COLO829 (cell line): Measurements from ENCODE around the gene SUSD1.

ENCODE experiments used
- DNase-seq: peaks from one replicate; pipeline ENCODE4 v3.0.0; 2012; ENCODE audit warnings: low spot score

SUSD1 gene

GRCh38 chr9:112041536-112042243, 133.4 kb downstream of the SUSD1 start:
- DNase-seq = no peak

GRCh38 chr9:112041199-112041535, 133.9 kb downstream of the SUSD1 start:
- no peak for DNase-seq

GRCh38 chr9:112038017-112038408, 137.1 kb downstream of the SUSD1 start:
- no peak for DNase-seq

- no peak for DNase-seq
Measured at GRCh38 chr9:112037281-112038016, 137.6 kb downstream of the SUSD1 start.

- no peak for DNase-seq
Measured at GRCh38 chr9:112035166-112035826, 139.8 kb downstream of the SUSD1 start.

- no peak for DNase-seq
Measured at GRCh38 chr9:112034216-112034611, 140.9 kb downstream of the SUSD1 start.

GRCh38 chr9:112033237-112034215, 141.6 kb downstream of the SUSD1 start:
- no peak for DNase-seq

- no peak for DNase-seq
Measured at GRCh38 chr9:112032743-112033142, 142.4 kb downstream of the SUSD1 start.

GRCh38 chr9:112032009-112032408, 143.1 kb downstream of the SUSD1 start:
- no peak for DNase-seq

- no peak for DNase-seq
Measured at GRCh38 chr9:112031400-112031799, 143.7 kb downstream of the SUSD1 start.

GRCh38 chr9:112029921-112030444, 145.1 kb downstream of the SUSD1 start:
- DNase-seq = no peak

GRCh38 chr9:112028242-112029221, 146.6 kb downstream of the SUSD1 start:
- no peak for DNase-seq

- DNase-seq = no peak
Measured at GRCh38 chr9:112025850-112026249, 149.2 kb downstream of the SUSD1 start.

- no peak for DNase-seq
Measured at GRCh38 chr9:112021742-112022141, 153.4 kb downstream of the SUSD1 start.

- no peak for DNase-seq
Measured at GRCh38 chr9:112020680-112021596, 154.2 kb downstream of the SUSD1 start.

GRCh38 chr9:112017878-112018277, 157.2 kb downstream of the SUSD1 start:
- DNase-seq = no peak

- DNase-seq = no peak
Measured at GRCh38 chr9:112015736-112016135, 159.4 kb downstream of the SUSD1 start.

- DNase-seq = no peak
Measured at GRCh38 chr9:112015149-112015548, 159.9 kb downstream of the SUSD1 start.

- no peak for DNase-seq
Measured at GRCh38 chr9:112013266-112013665, 161.8 kb downstream of the SUSD1 start.
